Prostate gland (tissue), 2 donors: Measurements from ENCODE around the gene NFKBIB. TPM values are rescaled to one million over a fixed set of nuclear protein-coding genes. Genes with fewer than 3 reads are reported as not detected.
A peak's percentile ranks its signal among the peaks of the same experiment; 100 is the strongest.

Source experiments
- DNase-seq: peaks from one replicate; pipeline ENCODE4 v3.0.0-alpha.2; 2019; ENCODE audit warnings: low spot score
- H3K27ac ChIP-seq, 2 donors: fragments of 200-600 bp; sonication (generic); 2 replicates each; pipeline ENCODE4 v1.5.1; 2017 to 2019
- H3K27me3 ChIP-seq: fragments of 200-600 bp; sonication (generic); replicated peaks from 2 replicates; pipeline ENCODE4 v1.5.1; 2019; ENCODE audit not compliant: insufficient read depth
- H3K36me3 ChIP-seq, 2 donors: fragments of 200-600 bp; sonication (generic); 1 replicate in 1 of 2; 2 replicates in 1 of 2; pipeline versions ENCODE4 v1.5.1 to v1.8.1; 2017 to 2019
- H3K4me1 ChIP-seq: fragments of 200-600 bp; sonication (generic); replicated peaks from 2 replicates; pipeline ENCODE4 v1.5.1; 2019
- H3K4me3 ChIP-seq, 2 donors: fragments of 200-600 bp; sonication (generic); 2 replicates each; pipeline ENCODE4 v1.5.1; 2017 to 2019
- H3K9me3 ChIP-seq: fragments of 200-600 bp; sonication (generic); 2 replicates; pipeline ENCODE4 v1.5.1; 2017
- CTCF ChIP-seq, 4 experiments: fragments of 200-600 bp in 2 of 4; fragments of 450-650 bp in 2 of 4; sonication (generic) in 2 of 4; IDR thresholded peaks; 1 replicate in 3 of 4; 2 replicates in 1 of 4; pipeline ENCODE4 v1.5.1; 2016 to 2019; ENCODE audit warnings: antibody characterized with exemption in 4 of 4, mild to moderate bottlenecking in 2 of 4, moderate library complexity in 2 of 4
- POLR2A ChIP-seq: fragments of 450-650 bp; IDR thresholded peaks from one replicate; pipeline ENCODE4 v1.6.1; 2016; ENCODE audit warnings: antibody characterized with exemption, mild to moderate bottlenecking
- POLR2AphosphoS5 ChIP-seq: sonication (generic); formaldehyde crosslinking; IDR thresholded peaks from one replicate; pipeline ENCODE4 v1.6.1; 2017; ENCODE audit warnings: antibody characterized with exemption
- WGBS: methylation state at CpG from one replicate; pipeline ENCODE4 v1.1.5; 2018; 5-methylcytosine and 5-hydroxymethylcytosine counted together
- intact Hi-C: fragments of 100-400 bp; cut with DNase I; formaldehyde crosslinking; loops from one replicate; pipeline ENCODE4 v1.14.2; 2022
- total RNA-seq, 2 donors: library from RNA; depleted of rRNA; stranded (reverse); fragments of >200 nt; gene quantifications; one replicate each; pipeline ENCODE4 v1.1.0, GENCODE V29; 2016

Gene NFKBIB
- total RNA-seq, 2 donors from 2014 or later = 29.8 to 50.6 TPM

- H3K9me3 ChIP-seq = no peaks in the 10 kb centered on the region
- no peak for TF ChIP-seq POLR2AphosphoS5
- TF ChIP-seq POLR2A = no peak
- TF ChIP-seq CTCF (IDR thresholded peaks at IDR 0.05) = no peak
- no peak for DNase-seq
- peaks cover 4% of the 10 kb centered on the region for H3K4me1 ChIP-seq
- intact Hi-C loops = no loop called here
- H3K27me3 ChIP-seq = no peaks in the 10 kb centered on the region
- H3K36me3 ChIP-seq = no peaks in the 10 kb centered on the region
- H3K27ac ChIP-seq = no peak overlapping the region
- no peak overlapping the region for H3K4me3 ChIP-seq
- 91% methylated on average over 3 of the region's 3 CpGs for WGBS
Measured at GRCh38 chr19:38861368-38861767, 38.4 kb upstream of the NFKBIB start.

- whole genome bisulfite sequencing = 16% methylated on average over 10 of the region's 10 CpGs
- peak; percentile 96 for DNase-seq
Measured at GRCh38 chr19:38862321-38863059, 37.3 kb upstream of the NFKBIB start.

GRCh38 chr19:38867171-38867780 lies 32.5 kb upstream of the NFKBIB start:
- WGBS = 77% methylated on average over 10 of the region's 10 CpGs
- Histone ChIP-seq H3K27me3 (no peaks in the 10 kb centered on the region), H3K36me3 (no peaks in the 10 kb centered on the region), H3K4me1 (peaks cover 6% of the 10 kb centered on the region), H3K4me3 (no peak overlapping the region), H3K9me3 (no peaks in the 10 kb centered on the region), H3K27ac (no peak overlapping the region)
- TF ChIP-seq POLR2A (no peak), POLR2AphosphoS5 (no peak), CTCF (IDR thresholded peaks at IDR 0.05) (no peak)
- no peak for DNase-seq
- intact Hi-C loops = no loop called here

More at GRCh38 chr19:38862321-38863059, 37.3 kb upstream of the NFKBIB start:
- Histone ChIP-seq H3K9me3 (no peaks in the 10 kb centered on the region), H3K27ac (peak overlapping the region; percentile 32 to 67), H3K27me3 (no peaks in the 10 kb centered on the region), H3K4me1 (peaks cover 4% of the 10 kb centered on the region), H3K36me3 (no peaks in the 10 kb centered on the region), H3K4me3 (no peak overlapping the region)
- intact Hi-C loops = no loop called here
- TF ChIP-seq POLR2A = no peak
- no peak for TF ChIP-seq CTCF (IDR thresholded peaks at IDR 0.05)
- peak; percentile 99 for TF ChIP-seq POLR2AphosphoS5

- TF ChIP-seq POLR2AphosphoS5 (no peak), POLR2A (no peak), CTCF (IDR thresholded peaks at IDR 0.05) (no peak)
- H3K9me3 ChIP-seq = no peaks in the 10 kb centered on the region
- no peak overlapping the region for H3K4me3 ChIP-seq
- no peak for DNase-seq
- WGBS = 94% methylated on average over 6 of the region's 6 CpGs
- H3K4me1 ChIP-seq = peaks cover 2% of the 10 kb centered on the region
- no peaks in the 10 kb centered on the region for H3K27me3 ChIP-seq
- intact Hi-C loops = no loop called here
- no peak overlapping the region for H3K27ac ChIP-seq
- H3K36me3 ChIP-seq = no peaks in the 10 kb centered on the region
Measured at GRCh38 chr19:38868551-38868950, 31.2 kb upstream of the NFKBIB start.
